CD4-positive, alpha-beta T cell treated with Interleukin-4 for 1 hour (primary cell): ENCODE results near the gene RMDN3.

Experiments
- DNase-seq, 2 donors: peaks; one replicate each; pipeline ENCODE4 v3.0.0-alpha.2; 2020 to 2022

RMDN3 gene

GRCh38 chr15:40688932-40689799, 65.9 kb downstream of the RMDN3 start:
- no peak for DNase-seq
